K562 (cell line): ENCODE measurements around the gene GFRA1. TPM values are rescaled to one million over a fixed set of nuclear protein-coding genes. Genes with fewer than 3 reads are reported as not detected.

Experiments used
- ATAC-seq: fragments of 200-7000 bp; cut with Tn5 transposase; 3 replicates; pipeline ENCODE4 v1.9.1; 2020; ENCODE audit warnings: moderate library complexity
- BruUV-seq: library from RNA; stranded (reverse); fragments of 400-500 nt; replicated peaks from 2 replicates; lab custom pipeline; 2021; lab: Mats Ljungman, UMichigan
- CTCF ChIA-PET: fragments of 300-600 bp; formaldehyde crosslinking; extraction: SDS; loops from one replicate; lab custom pipeline; 2021; ENCODE audit warnings: low intra/inter-chr PET ratio; lab: Yijun Ruan, JAX
- POLR2A ChIA-PET: fragments of 300-600, 350-650 bp; sonication (Branson Sonifier 250); formaldehyde crosslinking; extraction: SDS; loops from one replicate; lab custom pipeline; 2021; ENCODE audit warnings: antibody characterized with exemption, inconsistent platforms; lab: Yijun Ruan, JAX
- DNase-seq, 4 experiments: peaks; one replicate each; pipeline versions ENCODE4 v3.0.0 to v3.0.0-alpha.2; 2011 to 2018; ENCODE audit warnings: low spot score in 3 of 4, mixed read lengths in 3 of 4; ENCODE audit errors: extremely low read depth in 1 of 4
- FAIRE-seq: peaks from 2 replicates; lab custom pipeline; 2011; peaks lifted over from hg19 to GRCh38; lab: Jason Lieb, UNC
- H2AFZ ChIP-seq: 2 replicates; pipeline ENCODE4 v1.6.0; 2011; ENCODE audit warnings: low read depth, low read length, control low read depth, inconsistent platforms
- H3K27ac ChIP-seq: fragments of 200-600 bp; 3 replicates; pipeline ENCODE4 v1.8.0; 2011; ENCODE audit warnings: low read depth, mild to moderate bottlenecking, control low read depth, inconsistent platforms, low read length, moderate library complexity, mixed read lengths; ENCODE audit errors: extremely low read depth
- H3K27me3 ChIP-seq, 2 experiments: fragments of 300-600 bp in 1 of 2; 2 replicates in 1 of 2; 3 replicates in 1 of 2; pipeline versions ENCODE4 v1.6.0 to v1.8.0; 2011; ENCODE audit warnings: inconsistent platforms in 2 of 2, low read length in 2 of 2, mild to moderate bottlenecking in 1 of 2, mixed read lengths in 1 of 2, moderate library complexity in 1 of 2; ENCODE audit not compliant: control insufficient read depth in 2 of 2, insufficient read depth in 2 of 2
- H3K36me3 ChIP-seq: fragments of 300-600 bp; 3 replicates; pipeline ENCODE4 v1.8.0; 2011; ENCODE audit warnings: mild to moderate bottlenecking, low read length, inconsistent platforms; ENCODE audit not compliant: control insufficient read depth, insufficient read depth
- H3K4me1 ChIP-seq, 2 experiments: fragments of 200-600 bp in 1 of 2; replicated peaks in 1 of 2; 2 replicates in 1 of 2; 3 replicates in 1 of 2; pipeline versions ENCODE4 v1.5.1 to v1.8.0; 2011; ENCODE audit warnings: inconsistent platforms in 2 of 2, low read length in 2 of 2, mild to moderate bottlenecking in 1 of 2, mixed read lengths in 1 of 2, moderate library complexity in 1 of 2; ENCODE audit not compliant: control insufficient read depth in 2 of 2, insufficient read depth in 2 of 2
- H3K4me2 ChIP-seq: 2 replicates; pipeline ENCODE4 v1.6.1; 2011; ENCODE audit warnings: low read length, control low read depth, inconsistent platforms, mixed read lengths; ENCODE audit not compliant: insufficient read depth
- H3K4me3 ChIP-seq: fragments of 200-600 bp; sonication (generic), shearing (Covaris generic); 2 replicates; pipeline ENCODE4 v1.5.1; 2016; ENCODE audit warnings: control low read depth, inconsistent platforms
- H3K79me2 ChIP-seq: fragments of 200-600 bp; 3 replicates; pipeline ENCODE4 v1.8.0; 2011; ENCODE audit warnings: low read length, inconsistent platforms; ENCODE audit not compliant: control insufficient read depth, insufficient read depth
- H3K9ac ChIP-seq, 2 experiments: 2 replicates each; pipeline versions ENCODE4 v1.6.0 to v1.6.1; 2011; ENCODE audit warnings: low read depth in 2 of 2, low read length in 2 of 2, control low read depth in 1 of 2, inconsistent platforms in 1 of 2, mild to moderate bottlenecking in 1 of 2, mixed read lengths in 1 of 2; ENCODE audit not compliant: insufficient read depth in 1 of 2
- H3K9me1 ChIP-seq: one replicate; pipeline ENCODE4 v1.6.0; 2011; ENCODE audit warnings: inconsistent platforms, mild to moderate bottlenecking, low read length, moderate library complexity; ENCODE audit not compliant: control insufficient read depth, insufficient read depth
- H3K9me3 ChIP-seq: replicated peaks from 2 replicates; pipeline ENCODE4 v1.5.1; 2011; ENCODE audit warnings: low read depth, low read length, inconsistent platforms; ENCODE audit not compliant: control insufficient read depth, insufficient read depth
- H4K20me1 ChIP-seq: replicated peaks from 2 replicates; pipeline ENCODE4 v1.6.1; 2011; ENCODE audit warnings: low read length, inconsistent platforms, mixed read lengths; ENCODE audit not compliant: control insufficient read depth, insufficient read depth
- E2F1 ChIP-seq: sonication (generic); formaldehyde crosslinking; IDR thresholded peaks from 2 replicates; pipeline ENCODE4 v1.8.1; 2023; ENCODE audit warnings: mild to moderate bottlenecking, missing genetic modification reagents, moderate library complexity
- FOXA1 ChIP-seq: fragments of 450-650 bp; IDR thresholded peaks from 2 replicates; pipeline ENCODE4 v1.6.1; 2016; ENCODE audit warnings: mild to moderate bottlenecking, borderline replicate concordance
- GTF2B ChIP-seq: IDR thresholded peaks from 2 replicates; pipeline ENCODE4 v1.6.1; 2011; ENCODE audit not compliant: insufficient read length; ENCODE audit errors: extremely low read depth
- IFI16 ChIP-seq: fragments of 250-450 bp; sonication (Bioruptor Pico); IDR thresholded peaks from 2 replicates; pipeline ENCODE4 v2.1.2; 2022; ENCODE audit warnings: mild to moderate bottlenecking, inconsistent platforms
- KHSRP ChIP-seq: fragments of 450-650 bp; IDR thresholded peaks from 2 replicates; pipeline ENCODE4 v1.6.1; 2017
- LARP7 ChIP-seq: fragments of 450-650 bp; IDR thresholded peaks from 2 replicates; pipeline ENCODE4 v1.6.1; 2016
- LEF1 ChIP-seq: fragments of 450-650 bp; IDR thresholded peaks from 2 replicates; pipeline ENCODE4 v1.6.1; 2016; ENCODE audit warnings: mild to moderate bottlenecking
- NBN ChIP-seq: fragments of 450-650 bp; IDR thresholded peaks from 2 replicates; pipeline ENCODE4 v1.6.1; 2016; ENCODE audit warnings: low read depth, mild to moderate bottlenecking
- NFRKB ChIP-seq: fragments of 450-650 bp; IDR thresholded peaks from 2 replicates; pipeline ENCODE4 v1.6.1; 2016; ENCODE audit warnings: low read depth
- PHF20 ChIP-seq: fragments of 450-650 bp; IDR thresholded peaks from 2 replicates; pipeline ENCODE4 v1.6.1; 2018; ENCODE audit not compliant: partially characterized antibody
- RBM15 ChIP-seq: fragments of 200-400 bp; formaldehyde crosslinking; IDR thresholded peaks from 2 replicates; pipeline ENCODE4 v1.6.1; 2018; ENCODE audit warnings: mild to moderate bottlenecking, low read length, moderate library complexity; ENCODE audit not compliant: insufficient read depth
- ZEB2 ChIP-seq: fragments of 450-650 bp; IDR thresholded peaks from 2 replicates; pipeline ENCODE4 v1.6.1; 2016
- ZNF175 ChIP-seq: fragments of 200-800 bp; sonication (Bioruptor generic); IDR thresholded peaks from 2 replicates; pipeline ENCODE4 v1.6.1; 2016; ENCODE audit warnings: low read depth, mild to moderate bottlenecking, missing genetic modification characterization, missing compliant biosample characterization
- ZNF280B ChIP-seq: fragments of 250-450 bp; sonication (Bioruptor Pico); IDR thresholded peaks from 2 replicates; pipeline ENCODE4 v1.5.1; 2021; ENCODE audit warnings: mild to moderate bottlenecking
- ZNF561 ChIP-seq: fragments of 450-650 bp; formaldehyde crosslinking; conservative IDR thresholded peaks from 2 replicates; pipeline ENCODE4 v1.4.0; 2020; ENCODE audit warnings: mild to moderate bottlenecking, moderate library complexity
- ZSCAN29 ChIP-seq: fragments of 450-650 bp; IDR thresholded peaks from 2 replicates; pipeline ENCODE4 v1.6.1; 2017
- WGBS: fragments of 100-300 bp; shearing (Covaris generic); methylation state at CpG from one replicate; pipeline ENCODE4 v1.1.6; 2016; ENCODE audit warnings: low coverage, mixed read lengths; ENCODE audit not compliant: insufficient coverage; ENCODE audit errors: missing lambda C conversion rate; 5-methylcytosine and 5-hydroxymethylcytosine counted together
- in situ Hi-C: fragments of 300-500 bp; cut with MboI; formaldehyde crosslinking; loops from 4 replicates; pipeline ENCODE4 v1.15.0; 2018; ENCODE audit warnings: inconsistent platforms, mixed read lengths
- intact Hi-C: fragments of 100-400 bp; cut with micrococcal nuclease; formaldehyde crosslinking; loops from 2 replicates; pipeline ENCODE4 v1.14.2; 2022
- polyA plus RNA-seq, 8 experiments: library from polyadenylated mRNA; depleted of rRNA in 4 of 8; stranded (reverse) in 5 of 8; unstranded in 3 of 8; fragments of >200 nt; fragmentation: Nextera tagmentation in 2 of 8; fragmentation: Illumina TruSeq in 1 of 8; extraction: Ambion mirVana in 2 of 8; extraction: Trizol in 1 of 8; gene quantifications; 2 replicates each; pipeline versions ENCODE4 v1.2.1 to v1.2.3, GENCODE V29; 2011 to 2014; ENCODE audit warnings: inconsistent platforms in 1 of 8, missing spikeins in 1 of 8
- total RNA-seq, 7 experiments: library from RNA; depleted of rRNA in 6 of 7; stranded (reverse); fragments of >200 nt in 6 of 7; fragmentation: Illumina TruSeq in 2 of 7; extraction: Trizol in 2 of 7; gene quantifications; 2 replicates each; pipeline versions ENCODE4 v1.2.1 to v1.2.3, GENCODE V29; 2011 to 2021; ENCODE audit warnings: low replicate concordance in 1 of 7

Gene GFRA1
- total and polyA plus RNA-seq, 9 of the 15 experiments (the other 6 are each of a cell fraction or from before 2014, with no cell fraction given): 0.04 TPM; not detected in 8

DNA sequence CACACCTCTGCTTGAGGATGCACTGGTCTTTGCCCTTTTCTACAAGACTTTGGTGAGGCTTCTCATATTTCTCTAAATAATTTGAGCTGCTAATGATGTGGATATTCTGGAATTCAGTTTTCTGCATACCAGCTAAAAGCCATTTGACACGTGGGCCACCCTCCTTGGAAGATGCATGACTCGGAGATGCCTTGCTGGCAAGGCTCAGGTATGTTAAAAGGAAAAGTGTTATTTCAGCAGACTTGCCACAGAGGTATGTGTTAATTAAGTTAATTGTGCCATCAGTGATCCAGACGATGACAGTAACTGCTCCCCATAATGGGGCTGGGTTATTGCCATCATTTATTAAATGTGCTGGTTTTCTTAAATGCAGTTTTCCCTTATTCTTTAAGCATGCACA lies 8.8 kb upstream of the GFRA1 start:
- in situ Hi-C loops (no loop called here), intact Hi-C loops (no loop called here)
- BruUV-seq: no TSS peak
- Histone ChIP-seq H3K36me3 (no peaks in the 10 kb centered on the region), H3K4me3 (no peak overlapping the region), H3K9me1 (no peaks in the 10 kb centered on the region), H3K27me3 (no peaks in the 10 kb centered on the region), H4K20me1 (no peaks in the 10 kb centered on the region), H3K27ac (no peak overlapping the region), H3K79me2 (no peaks in the 10 kb centered on the region), H3K9me3 (no peaks in the 10 kb centered on the region), H2AFZ (no peak overlapping the region), H3K4me2 (no peak overlapping the region), H3K9ac (no peak overlapping the region), H3K4me1 (no peaks in the 10 kb centered on the region)
- DNase-seq (no peak), FAIRE-seq (no peak), ATAC-seq (no peak)
- CTCF ChIA-PET: no interaction called here
- 0% methylated on average over 3 of the region's 3 CpGs for WGBS
- POLR2A ChIA-PET: interaction anchor here (0.6 kb wide), 1 partner anchor 1766 kb away, joined by 3 read pairs; no protein-coding TSS in a partner anchor
- TF ChIP-seq LARP7: no peak
- no peak for TF ChIP-seq KHSRP
- no peak for TF ChIP-seq RBM15
- TF ChIP-seq PHF20: no peak
- no peak for TF ChIP-seq GTF2B
- TF ChIP-seq ZSCAN29: no peak
- TF ChIP-seq LEF1: no peak
- TF ChIP-seq NFRKB: no peak
- TF ChIP-seq ZNF280B (CRISPR knock-in tag): no peak
- TF ChIP-seq FOXA1: no peak
- TF ChIP-seq ZEB2: no peak
- TF ChIP-seq NBN: no peak
- no peak for TF ChIP-seq ZNF175 (CRISPR knock-in tag)
- no peak for TF ChIP-seq IFI16 (CRISPR knock-in tag)
- no peak for TF ChIP-seq E2F1 (CRISPR knock-in tag)
- TF ChIP-seq ZNF561 (CRISPR knock-in tag): no peak
